HEK293 (cell line): Measurements from ENCODE around the gene LAMP1.
A peak's percentile ranks its signal among the peaks of the same experiment; 100 is the strongest.

Experiments used
- CTCF ChIA-PET: fragments of 350-600 bp; formaldehyde crosslinking; extraction: SDS; loops from one replicate; lab custom pipeline; 2021; ENCODE audit warnings: antibody characterized with exemption; lab: Yijun Ruan, JAX
- POLR2A ChIA-PET: fragments of 300-600 bp; formaldehyde crosslinking; extraction: SDS; loops from one replicate; lab custom pipeline; 2020; ENCODE audit warnings: antibody characterized with exemption, inconsistent platforms; lab: Yijun Ruan, JAX
- H3K27ac ChIP-seq: fragments of 200-500 bp; sonication (Bioruptor generic); 2 replicates; pipeline ENCODE4 v1.5.1; 2014; ENCODE audit warnings: low read depth, low read length, control low read depth, inconsistent platforms; ENCODE audit errors: extremely low read depth
- H3K36me3 ChIP-seq, 2 experiments: fragments of 200-500 bp in 1 of 2; sonication (Bioruptor generic) in 1 of 2; 1 replicate in 1 of 2; 2 replicates in 1 of 2; pipeline ENCODE4 v1.5.1; 2014 to 2017; ENCODE audit warnings: inconsistent platforms in 2 of 2, low read length in 2 of 2; ENCODE audit not compliant: control insufficient read depth in 2 of 2, insufficient read depth in 1 of 2
- H3K4me1 ChIP-seq: fragments of 200-500 bp; sonication (Bioruptor generic); 2 replicates; pipeline ENCODE4 v1.5.1; 2014; ENCODE audit warnings: mild to moderate bottlenecking, low read length, inconsistent platforms; ENCODE audit not compliant: control insufficient read depth, insufficient read depth
- H3K4me3 ChIP-seq: 2 replicates; pipeline ENCODE4 v1.5.1; 2011; ENCODE audit warnings: low read depth, mild to moderate bottlenecking, control low read depth, low read length, moderate library complexity
- H3K9me3 ChIP-seq: fragments of 200-500 bp; sonication (Bioruptor generic); 2 replicates; pipeline ENCODE4 v1.5.1; 2014; ENCODE audit warnings: low read depth, low read length, inconsistent platforms; ENCODE audit not compliant: control insufficient read depth, insufficient read depth
- BCL11A ChIP-seq: fragments of 450-650 bp; formaldehyde crosslinking; IDR thresholded peaks from 2 replicates; pipeline ENCODE4 v1.5.1; 2016; ENCODE audit warnings: low read depth, missing biosample characterization, missing genetic modification characterization
- GLI2 ChIP-seq: fragments of 450-650 bp; formaldehyde crosslinking; IDR thresholded peaks from 2 replicates; pipeline ENCODE4; 2017; ENCODE audit warnings: missing biosample characterization, missing genetic modification characterization, low read depth, borderline replicate concordance
- HOXA7 ChIP-seq: sonication (generic); formaldehyde crosslinking; IDR thresholded peaks from 2 replicates; pipeline ENCODE4 v1.8.1; 2022; ENCODE audit warnings: missing genetic modification reagents, borderline replicate concordance
- KLF1 ChIP-seq: fragments of 450-650 bp; formaldehyde crosslinking; IDR thresholded peaks from 2 replicates; pipeline ENCODE4 v1.5.1; 2016; ENCODE audit warnings: missing biosample characterization, missing genetic modification characterization
- MEIS1 ChIP-seq: sonication (generic); formaldehyde crosslinking; IDR thresholded peaks from 2 replicates; pipeline ENCODE4 v1.8.1; 2022; ENCODE audit warnings: missing genetic modification reagents, mild to moderate bottlenecking, borderline replicate concordance
- RBAK ChIP-seq: fragments of 450-650 bp; formaldehyde crosslinking; IDR thresholded peaks from 2 replicates; pipeline ENCODE4 v1.5.1; 2016; ENCODE audit warnings: missing biosample characterization, missing genetic modification characterization
- SP2 ChIP-seq: fragments of 450-650 bp; formaldehyde crosslinking; IDR thresholded peaks from 2 replicates; pipeline ENCODE4 v1.5.1; 2016; ENCODE audit warnings: missing biosample characterization, missing genetic modification characterization
- TRIM28 ChIP-seq: IDR thresholded peaks from 2 replicates; pipeline ENCODE4 v1.6.1; 2011; ENCODE audit warnings: low read length, control low read depth, borderline replicate concordance
- ZBTB26 ChIP-seq: fragments of 450-650 bp; formaldehyde crosslinking; optimal IDR thresholded peaks from 2 replicates; pipeline ENCODE3; 2016; ENCODE audit warnings: missing biosample characterization, mild to moderate bottlenecking, missing genetic modification characterization
- ZBTB48 ChIP-seq: fragments of 450-650 bp; formaldehyde crosslinking; IDR thresholded peaks from 2 replicates; pipeline ENCODE4 v1.5.1; 2016; ENCODE audit warnings: missing biosample characterization, missing genetic modification characterization
- ZEB2 ChIP-seq: fragments of 450-650 bp; formaldehyde crosslinking; IDR thresholded peaks from 2 replicates; pipeline ENCODE4 v1.5.1; 2016; ENCODE audit warnings: missing biosample characterization, missing genetic modification characterization
- ZFP37 ChIP-seq: fragments of 450-650 bp; formaldehyde crosslinking; IDR thresholded peaks from 2 replicates; pipeline ENCODE4 v1.5.1; 2016; ENCODE audit warnings: missing biosample characterization, missing genetic modification characterization
- ZNF10 ChIP-seq: fragments of 450-650 bp; formaldehyde crosslinking; IDR thresholded peaks from 2 replicates; pipeline ENCODE4 v1.5.1; 2017; ENCODE audit warnings: missing biosample characterization, missing genetic modification characterization
- ZNF112 ChIP-seq: fragments of 450-650 bp; formaldehyde crosslinking; IDR thresholded peaks from 2 replicates; pipeline ENCODE4 v1.5.0; 2017; ENCODE audit warnings: missing biosample characterization, missing genetic modification characterization
- ZNF133 ChIP-seq: fragments of 450-650 bp; formaldehyde crosslinking; IDR thresholded peaks from 2 replicates; pipeline ENCODE4 v1.5.1; 2016; ENCODE audit warnings: missing biosample characterization, missing genetic modification characterization
- ZNF175 ChIP-seq: fragments of 450-650 bp; formaldehyde crosslinking; IDR thresholded peaks from 2 replicates; pipeline ENCODE4 v1.5.1; 2016; ENCODE audit warnings: missing biosample characterization, missing genetic modification characterization
- ZNF274 ChIP-seq, 2 experiments: fragments of 200-500 bp in 1 of 2; fragments of 450-650 bp in 1 of 2; sonication (Bioruptor generic) in 1 of 2; formaldehyde crosslinking in 1 of 2; IDR thresholded peaks; 2 replicates each; pipeline versions ENCODE4 v1.5.1 to v1.6.1; 2014 to 2016; ENCODE audit warnings: borderline replicate concordance in 1 of 2, inconsistent platforms in 1 of 2, low read length in 1 of 2, missing biosample characterization in 1 of 2, missing genetic modification characterization in 1 of 2
- ZNF354C ChIP-seq: fragments of 450-650 bp; formaldehyde crosslinking; IDR thresholded peaks from 2 replicates; pipeline ENCODE4 v1.5.1; 2016; ENCODE audit warnings: missing biosample characterization, missing genetic modification characterization, low read depth, borderline replicate concordance
- ZNF626 ChIP-seq: fragments of 450-650 bp; sonication (Bioruptor Pico); formaldehyde crosslinking; IDR thresholded peaks from 2 replicates; pipeline ENCODE4 v1.5.1; 2018; ENCODE audit warnings: missing biosample characterization, missing genetic modification characterization, inconsistent platforms
- ZNF677 ChIP-seq: fragments of 450-650 bp; IDR thresholded peaks from 2 replicates; pipeline ENCODE4 v1.5.0; 2018; ENCODE audit warnings: missing biosample characterization, mild to moderate bottlenecking, missing genetic modification characterization, moderate library complexity
- ZNF747 ChIP-seq: fragments of 450-650 bp; formaldehyde crosslinking; IDR thresholded peaks from 2 replicates; pipeline ENCODE4 v1.5.1; 2016; ENCODE audit warnings: missing biosample characterization, missing genetic modification characterization
- ZNF76 ChIP-seq: fragments of 450-650 bp; formaldehyde crosslinking; IDR thresholded peaks from 2 replicates; pipeline ENCODE4; 2016; ENCODE audit warnings: low read depth, missing biosample characterization, missing genetic modification characterization, borderline replicate concordance
- ZNF785 ChIP-seq: fragments of 450-650 bp; formaldehyde crosslinking; IDR thresholded peaks from 2 replicates; pipeline ENCODE4 v1.5.1; 2016; ENCODE audit warnings: missing biosample characterization, missing genetic modification characterization
- ZNF830 ChIP-seq: fragments of 450-650 bp; IDR thresholded peaks from 2 replicates; pipeline ENCODE4 v1.5.0; 2018; ENCODE audit warnings: missing biosample characterization, missing genetic modification characterization, low read depth, mild to moderate bottlenecking, moderate library complexity
- ZSCAN18 ChIP-seq: fragments of 450-650 bp; formaldehyde crosslinking; IDR thresholded peaks from 2 replicates; pipeline ENCODE4 v1.5.1; 2016; ENCODE audit warnings: missing biosample characterization, missing genetic modification characterization
- ZSCAN30 ChIP-seq: fragments of 450-650 bp; IDR thresholded peaks from 2 replicates; pipeline ENCODE4 v1.5.1; 2018; ENCODE audit warnings: missing biosample characterization, mild to moderate bottlenecking, missing genetic modification characterization, moderate library complexity

Gene LAMP1

GRCh38 chr13:113280126-113280525 is 16.9 kb upstream of the LAMP1 start:
- H3K27ac ChIP-seq = no peak overlapping the region
- H3K36me3 ChIP-seq = no peaks in the 10 kb centered on the region
- TF ChIP-seq ZSCAN30 (tag by site-specific recombination) (no peak), RBAK (no peak), SP2 (tag by site-specific recombination) (no peak), ZNF747 (tag by site-specific recombination) (no peak), ZBTB48 (tag by site-specific recombination) (no peak), ZNF785 (tag by site-specific recombination) (no peak), ZBTB26 (tag by site-specific recombination) (no peak), ZEB2 (tag by site-specific recombination) (no peak), ZNF175 (no peak), ZNF76 (no peak), ZFP37 (no peak), ZSCAN18 (no peak), ZNF354C (tag by site-specific recombination) (no peak), GLI2 (tag by site-specific recombination) (no peak), ZNF112 (tag by site-specific recombination) (no peak), ZNF274 (IDR thresholded peaks at IDR 0.05; ENCODE audit: low read length) (no peak), ZNF274 (tag by site-specific recombination; IDR thresholded peaks at IDR 0.05; ENCODE audit: borderline replicate concordance) (no peak), ZNF133 (tag by site-specific recombination) (no peak)
- TF ChIP-seq, all 188 proteins: peak for 0
- H3K4me3 ChIP-seq = no peak overlapping the region
- CTCF ChIA-PET = interaction anchor here (0.6 to 0.9 kb wide), 3 partner anchors 9 to 28 kb away, joined by 4 to 5 read pairs (median 4); no protein-coding TSS in a partner anchor
- H3K9me3 ChIP-seq = no peaks in the 10 kb centered on the region
- POLR2A ChIA-PET = no interaction called here
- H3K4me1 ChIP-seq = no peaks in the 10 kb centered on the region

- POLR2A ChIA-PET = no interaction called here
Observed at GRCh38 chr13:113283904-113284303, 13.1 kb upstream of the LAMP1 start.

GRCh38 chr13:113288880-113289279 is 8.2 kb upstream of the LAMP1 start:
- CTCF ChIA-PET = interaction anchor here (0.7 to 0.9 kb wide), 2 partner anchors 8 to 256 kb away, joined by 5 read pairs; no protein-coding TSS in a partner anchor
- TF ChIP-seq BCL11A (no peak), TRIM28 (no peak), ZNF626 (tag by site-specific recombination) (no peak), HOXA7 (no peak), ZBTB48 (tag by site-specific recombination) (no peak), MEIS1 (CRISPR knock-in tag) (no peak), GLI2 (tag by site-specific recombination) (no peak), ZNF830 (tag by site-specific recombination) (no peak), ZNF10 (tag by site-specific recombination) (no peak)
- TF ChIP-seq, all 188 proteins: peak for 0
- Histone ChIP-seq H3K27ac (no peak overlapping the region), H3K4me1 (no peaks in the 10 kb centered on the region), H3K4me3 (no peak overlapping the region), H3K36me3 (no peaks in the 10 kb centered on the region), H3K9me3 (no peaks in the 10 kb centered on the region)
- POLR2A ChIA-PET = no interaction called here

More at GRCh38 chr13:113283904-113284303, 13.1 kb upstream of the LAMP1 start:
- TF ChIP-seq ZNF677 (tag by site-specific recombination) (peak; percentile 85), KLF1 (tag by site-specific recombination) (no peak)
- TF ChIP-seq, all 188 proteins: peak for 1
- Histone ChIP-seq H3K4me3 (no peak overlapping the region), H3K27ac (no peak overlapping the region), H3K36me3 (no peaks in the 10 kb centered on the region), H3K4me1 (no peaks in the 10 kb centered on the region), H3K9me3 (no peaks in the 10 kb centered on the region)
- CTCF ChIA-PET = no interaction called here
